Motor neuron (in vitro differentiated cells): ENCODE data around the gene TSPEAR. TPM values are rescaled to one million over a fixed set of nuclear protein-coding genes. Genes with fewer than 3 reads are reported as not detected.
"Not testable (repeated sequence)": the region's sequence is repeated elsewhere in the genome, so short reads cannot be mapped to it uniquely, and the experiment has no call there.

ENCODE experiments used
- ATAC-seq, 8 experiments: fragments of 200-7000 bp; cut with Tn5 transposase; replicated peaks in 6 of 8; 2 replicates each; pipeline ENCODE4 v1.8.0; 2021; ENCODE audit warnings: mild to moderate bottlenecking in 8 of 8, moderate library complexity in 8 of 8
- H3K27ac ChIP-seq, 2 donors: fragments of 250-450 bp; sonication (Bioruptor Pico); 2 replicates each; pipeline ENCODE4 v1.9.0; 2021; ENCODE audit warnings: antibody characterized with exemption in 2 of 2, mild to moderate bottlenecking in 2 of 2, moderate library complexity in 1 of 2
- H3K4me1 ChIP-seq, 2 donors: fragments of 250-450 bp; sonication (Bioruptor Pico); replicated peaks in 1 of 2; 2 replicates each; pipeline ENCODE4 v1.6.1; 2021; ENCODE audit warnings: antibody characterized with exemption in 2 of 2, mild to moderate bottlenecking in 2 of 2, moderate library complexity in 1 of 2
- H3K4me3 ChIP-seq, 5 donors: fragments of 250-450 bp; sonication (Bioruptor Pico); 2 replicates each; pipeline ENCODE4 v1.9.0; 2021; ENCODE audit warnings: antibody characterized with exemption in 5 of 5, mild to moderate bottlenecking in 5 of 5, moderate library complexity in 4 of 5
- WGBS, 10 experiments: fragments of 450-650 bp; shearing (Covaris generic); methylation state at CpG; one replicate each; pipeline ENCODE4 v1.0.0; 2022; 5-methylcytosine and 5-hydroxymethylcytosine counted together
- in situ Hi-C, 9 experiments: fragments of 400-800 bp; cut with MboI; loops; one replicate each; pipeline ENCODE4 v1.15.0; 2021; ENCODE audit warnings: low sequenced_read_pairs in 9 of 9, low pct_unique_long_range_greater_than_20kb in 2 of 9; ENCODE audit not compliant: unreplicated experiment in 9 of 9
- total RNA-seq, 8 experiments: library from RNA; unstranded; fragments of 300-600 nt; gene quantifications; 2 replicates each; pipeline versions ENCODE4 v1.2.3 to v1.2.4, GENCODE V29; 2022

TSPEAR gene
- total RNA-seq, 8 experiments from 2014 or later = 0.21 to 0.66 (median 0.31) TPM; not detected in 1

GRCh38 chr21:44600118-44600978 lies 111.0 kb downstream of the TSPEAR start, which contains the start of gene KRTAP10-7:
Gene KRTAP10-7 (plus strand): TSS chr21:44600597. CDS start chr21:44600622, 25 bp downstream.
- in situ Hi-C loops, H3K4me1 ChIP-seq, H3K27ac ChIP-seq, H3K4me3 ChIP-seq, ATAC-seq: not testable (repeated sequence)
- 33 to 93% (median 65%) methylated on average over 2 to 7 of the region's 23 CpGs; no CpG with 5 or more reads in 5 of the 10 experiments for WGBS, 10 experiments

DNA sequence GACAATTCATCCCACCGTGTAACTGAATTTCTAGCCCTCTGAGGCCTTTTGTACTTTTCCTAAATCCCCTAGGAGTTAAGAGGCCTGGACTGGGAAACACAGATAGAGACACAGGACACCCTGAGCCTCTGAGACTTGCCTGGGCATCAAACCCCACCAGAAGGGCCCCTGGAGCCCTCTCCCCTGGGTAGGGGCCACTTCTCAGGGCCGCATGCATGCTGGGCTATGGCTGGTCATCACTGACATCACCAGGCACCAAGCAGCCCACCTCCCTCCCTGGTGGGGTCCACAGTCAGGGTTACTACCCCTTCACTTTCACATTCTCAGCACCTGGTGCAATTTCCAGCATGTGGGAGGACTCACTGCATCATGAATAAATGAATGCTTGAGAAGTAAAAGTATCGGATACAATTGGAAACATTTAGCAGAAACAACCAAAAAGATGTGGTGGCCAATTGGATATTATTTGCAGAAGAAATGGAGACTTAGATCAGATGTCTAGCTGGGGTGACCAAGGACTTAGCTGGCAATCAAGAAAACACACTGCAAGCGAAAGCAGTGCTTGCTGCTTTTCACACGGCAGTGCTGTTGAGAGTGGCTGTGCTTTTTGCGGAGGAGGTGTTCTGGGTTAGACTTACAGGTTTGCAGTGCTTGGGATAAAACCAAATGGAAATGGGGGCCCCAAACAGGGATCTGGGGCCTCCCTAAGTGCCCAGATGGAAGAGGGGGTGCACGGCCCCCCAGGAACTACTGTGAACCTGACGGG lies 111.9 kb downstream of the TSPEAR start:
- Histone ChIP-seq H3K4me3 (no peak overlapping the region), H3K27ac (no peak overlapping the region), H3K4me1 (no peaks in the 10 kb centered on the region)
- ATAC-seq = no peak
- 45 to 94% (median 85%) methylated on average over 2 to 5 of the region's 8 CpGs; no CpG with 5 or more reads in 2 of the 10 experiments for WGBS, 10 experiments
- in situ Hi-C loops = no loop called here

DNA sequence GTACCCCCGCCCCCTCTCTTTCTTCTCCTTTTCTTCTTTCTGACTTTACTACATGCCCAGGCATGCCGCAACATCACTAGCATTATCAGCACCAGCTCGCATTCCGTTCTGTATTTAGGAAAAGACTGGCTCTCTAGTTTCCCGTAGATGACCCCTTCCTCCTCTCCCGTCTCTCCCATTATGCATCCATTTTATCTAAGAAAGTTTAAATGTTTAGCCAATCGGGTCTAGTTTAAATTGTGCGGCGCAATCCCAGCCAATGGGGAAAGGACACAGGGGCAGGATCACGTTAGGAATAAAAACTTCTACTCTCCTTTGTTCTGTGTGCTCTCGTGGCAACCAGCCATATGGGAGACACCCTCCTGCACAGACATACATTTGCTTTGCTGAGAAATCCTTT lies 113.3 kb downstream of the TSPEAR start:
- in situ Hi-C loops = no loop called here
- peak overlapping the region in 1 of 2 donors; percentile 40 for H3K27ac ChIP-seq

DNA sequence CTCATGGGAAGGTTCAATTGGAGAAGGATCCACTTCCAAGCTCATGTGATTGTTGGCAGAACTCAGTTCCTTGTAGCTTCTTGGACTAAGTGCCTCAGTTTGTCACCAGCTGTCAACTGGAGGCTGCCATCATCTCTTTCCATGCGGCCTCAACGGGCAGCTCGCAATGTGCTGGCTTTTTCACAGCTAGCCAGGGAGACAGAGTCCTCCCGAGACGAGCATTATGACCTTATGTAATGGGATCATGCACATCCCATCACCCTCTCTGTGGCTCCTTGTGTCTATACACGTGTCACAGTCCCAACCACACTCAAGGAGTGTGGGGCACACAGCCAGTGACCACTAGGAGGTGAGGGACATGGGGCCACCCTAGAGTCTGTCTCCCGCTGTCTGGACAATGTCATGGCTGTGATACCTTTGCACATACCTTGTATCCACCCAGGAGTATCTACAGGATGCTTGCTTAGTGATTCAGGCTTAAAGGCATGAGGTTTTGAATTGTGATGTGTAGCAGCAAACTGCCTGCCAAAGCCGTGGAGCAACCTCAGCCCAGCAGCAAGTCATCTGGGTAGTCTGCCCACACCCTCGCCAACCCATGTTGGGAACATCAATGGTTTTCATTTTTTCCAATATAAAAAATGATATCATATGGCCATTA lies 115.2 kb downstream of the TSPEAR start:
- no peak for ATAC-seq
- WGBS, 10 experiments = 4 to 100% (median 57%) methylated on average over 1 to 5 of the region's 9 CpGs; no CpG with 5 or more reads in 2 of the 10 experiments
- in situ Hi-C loops = no loop called here

More for the DNA sequence above, 113.3 kb downstream of the TSPEAR start:
- 20 to 88% (median 65%) methylated on average over 5 to 10 of the region's 11 CpGs for WGBS, 10 experiments
- peak in 4 of 8 experiments; percentile 23 to 45 (median 36) for ATAC-seq
- Histone ChIP-seq H3K4me3 (no peak overlapping the region), H3K4me1 (no peaks in the 10 kb centered on the region)

GRCh38 chr21:44595524-44595923 lies 115.8 kb downstream of the TSPEAR start:
- H3K4me1 ChIP-seq = no peaks in the 10 kb centered on the region
- no peak overlapping the region for H3K4me3 ChIP-seq
- H3K27ac ChIP-seq = no peak overlapping the region
- peak in 2 of 8 experiments; percentile 34 to 91 for ATAC-seq
- WGBS, 10 experiments = 6 to 100% (median 85%) methylated on average over 2 to 6 of the region's 6 CpGs; no CpG with 5 or more reads in 4 of the 10 experiments
- in situ Hi-C loops = no loop called here

More for the DNA sequence above, 115.2 kb downstream of the TSPEAR start:
- no peak overlapping the region for H3K4me3 ChIP-seq
- no peaks in the 10 kb centered on the region for H3K4me1 ChIP-seq
- no peak overlapping the region for H3K27ac ChIP-seq

GRCh38 chr21:44594406-44594916 lies 116.9 kb downstream of the TSPEAR start:
- in situ Hi-C loops = no loop called here
- Histone ChIP-seq H3K4me1 (no peaks in the 10 kb centered on the region), H3K4me3 (no peak overlapping the region), H3K27ac (no peak overlapping the region)
- ATAC-seq = peak in 1 of 8 experiments; percentile 44
- WGBS, 10 experiments = 39 to 100% (median 77%) methylated on average over 2 to 10 of the region's 12 CpGs; no CpG with 5 or more reads in 1 of the 10 experiments

GRCh38 chr21:44593598-44594405 lies 117.6 kb downstream of the TSPEAR start:
- 29 to 100% (median 85%) methylated on average over 1 to 10 of the region's 20 CpGs; no CpG with 5 or more reads in 1 of the 10 experiments for WGBS, 10 experiments
- ATAC-seq = peak in 1 of 8 experiments; percentile 78
- no peak overlapping the region for H3K27ac ChIP-seq
- in situ Hi-C loops = no loop called here
- no peak overlapping the region for H3K4me3 ChIP-seq
- H3K4me1 ChIP-seq = no peaks in the 10 kb centered on the region

DNA sequence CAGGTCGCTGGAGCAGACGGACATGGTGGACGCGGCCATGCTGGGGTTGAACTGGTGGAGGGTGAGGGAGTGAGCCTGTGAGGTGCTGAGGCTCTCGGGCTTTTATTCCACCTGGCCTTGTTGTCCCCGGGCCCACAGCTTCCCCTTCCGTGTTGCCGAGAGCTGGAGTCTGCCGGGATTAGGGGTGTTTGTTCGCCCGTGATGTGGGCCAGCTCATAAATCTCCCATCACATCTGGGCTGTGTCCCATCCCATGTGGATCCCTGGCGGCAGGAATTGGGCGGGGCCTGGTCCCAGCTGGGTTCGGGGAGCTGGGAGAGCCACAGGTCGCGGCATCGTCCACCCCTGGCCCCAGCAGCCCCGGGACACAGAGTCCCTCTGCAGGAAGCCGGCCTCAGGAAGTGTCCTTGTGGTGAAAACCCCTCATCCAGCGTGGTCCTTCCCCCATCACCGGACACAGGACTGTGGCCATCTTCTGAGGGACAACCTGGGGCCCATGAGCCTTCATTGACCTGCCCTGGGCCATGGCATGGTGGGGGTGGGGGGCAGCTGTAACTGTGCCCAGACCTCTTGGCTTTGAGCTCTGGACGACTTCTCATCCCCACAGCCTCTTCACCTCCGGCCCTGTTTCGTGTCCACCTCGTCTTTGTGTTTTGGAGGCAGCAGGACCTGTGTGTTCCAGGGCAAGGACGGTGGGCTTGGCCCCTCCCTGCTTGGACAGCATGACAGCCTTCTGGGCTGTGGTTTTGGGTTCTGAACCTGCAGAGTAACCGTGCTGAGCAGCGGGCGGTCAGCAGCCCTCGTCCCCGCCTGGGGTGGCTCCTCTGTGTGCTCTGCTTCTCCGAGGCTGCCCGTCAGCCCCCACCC lies 118.7 kb downstream of the TSPEAR start, which contains the start of gene KRTAP10-6:
Gene KRTAP10-6, minus strand, starts transcription at position 60 of the 866 bp plus-strand sequence. Its CDS starts 21 bp downstream, at position 39.
- in situ Hi-C loops = no loop called here
- no peaks in the 10 kb centered on the region for H3K4me1 ChIP-seq
- 20 to 80% (median 50%) methylated on average over 1 to 6 of the region's 33 CpGs; no CpG with 5 or more reads in 6 of the 10 experiments for WGBS, 10 experiments
- H3K27ac ChIP-seq = no peak within 1 kb of the TSS
- ATAC-seq = no peak
- no peak within 1 kb of the TSS for H3K4me3 ChIP-seq

DNA sequence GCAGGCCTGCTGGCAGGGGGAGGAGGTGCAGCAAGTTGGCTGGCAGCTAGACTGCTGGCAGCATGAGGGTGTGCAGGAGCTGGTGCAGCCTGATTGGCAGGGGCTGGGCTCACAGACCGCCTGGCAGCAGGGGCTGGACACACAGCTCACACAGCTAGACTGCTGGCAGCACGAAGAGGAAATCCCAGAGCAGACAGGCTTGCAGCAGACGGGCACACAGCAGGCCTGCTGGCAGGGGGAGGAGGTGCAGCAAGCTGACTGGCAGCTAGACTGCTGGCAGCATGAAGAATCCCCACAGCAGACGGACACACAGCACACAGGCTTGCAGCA lies 119.6 kb downstream of the TSPEAR start:
- in situ Hi-C loops, ATAC-seq: not testable (repeated sequence)

GRCh38 chr21:44590897-44591800 lies 120.2 kb downstream of the TSPEAR start:
- H3K27ac ChIP-seq, H3K4me1 ChIP-seq, in situ Hi-C loops, ATAC-seq, H3K4me3 ChIP-seq: not testable (repeated sequence)
- WGBS, 10 experiments = 0% methylated on average over 1 of the region's 19 CpGs; no CpG with 5 or more reads in 9 of the 10 experiments

More for the DNA sequence above, 119.6 kb downstream of the TSPEAR start:
- H3K4me1 ChIP-seq, H3K27ac ChIP-seq, H3K4me3 ChIP-seq: not testable (repeated sequence)
- WGBS, 10 experiments = no CpG with 5 or more reads among the region's 4 CpGs
